Measurements from ENCODE around the gene KDM5B.

GRCh38 chr1:202791077-202791747 lies 17.0 kb downstream of the KDM5B start:
- TF ChIP-seq CTCF (IDR thresholded peaks at IDR 0.05) (no peak), RCOR1 (IDR thresholded peaks at IDR 0.05; ENCODE audit: low read length) (no peak), ZBTB33 (IDR thresholded peaks at IDR 0.05; ENCODE audit: borderline replicate concordance, low read depth) (no peak), PBX3 (IDR thresholded peaks at IDR 0.05) (no peak), NRF1 (IDR thresholded peaks at IDR 0.05; ENCODE audit: low read depth, low read length) (no peak), GABPA (IDR thresholded peaks at IDR 0.05; ENCODE audit: low read depth) (no peak), REST (IDR thresholded peaks at IDR 0.05; ENCODE audit: low read depth, low read length) (no peak), TAF1 (IDR thresholded peaks at IDR 0.05; ENCODE audit: borderline replicate concordance, low read depth, low read length) (no peak)
